ENCODE data around the gene DZIP1. TPM values are rescaled to one million over a fixed set of nuclear protein-coding genes. Genes with fewer than 3 reads are reported as not detected.

DZIP1 gene
- total and polyA plus RNA-seq, 2 of the 13 experiments (the other 11 are each of a cell fraction or from before 2014, with no cell fraction given) = 11.0 to 36.7 TPM

DNA sequence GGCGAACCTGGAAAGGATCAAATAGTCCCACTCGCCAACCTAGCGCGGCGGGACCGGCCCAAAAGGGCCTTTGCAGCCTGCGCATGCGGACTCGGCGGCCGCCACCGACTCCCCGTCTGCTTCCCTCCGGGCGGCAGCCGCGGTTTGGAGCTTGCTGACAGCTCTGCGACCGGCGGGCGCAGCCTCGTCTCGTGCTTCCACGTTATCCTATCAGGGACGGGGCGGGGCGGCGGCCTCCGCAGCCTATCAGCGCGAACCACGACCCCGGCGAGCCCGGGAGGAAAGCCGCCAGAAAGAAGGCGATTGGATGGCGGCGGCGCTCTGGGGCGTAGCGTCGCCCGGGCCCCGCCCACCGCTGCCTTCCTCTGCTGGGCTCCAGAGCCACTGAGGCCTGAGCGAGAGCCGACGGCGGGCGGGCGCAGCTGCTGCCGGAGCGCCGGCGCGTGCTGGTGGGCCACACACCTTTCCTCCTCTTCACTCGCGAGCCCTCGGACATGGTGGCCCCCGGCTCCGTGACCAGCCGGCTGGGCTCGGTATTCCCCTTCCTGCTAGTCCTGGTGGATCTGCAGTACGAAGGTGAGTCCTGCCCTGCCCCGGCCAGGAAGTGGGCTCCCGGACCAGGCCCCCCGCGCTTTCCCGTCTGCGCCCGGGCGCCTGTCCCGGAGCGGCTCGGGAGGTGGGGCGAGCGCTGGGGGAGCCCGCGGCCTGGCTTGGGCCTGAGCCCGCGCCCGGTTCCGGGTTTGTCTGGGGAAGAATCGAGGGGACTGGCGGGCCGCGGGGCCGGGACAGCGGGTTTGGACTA, 32.5 kb upstream of the DZIP1 start, which contains the start of gene DNAJC3 (continued):
- TF ChIP-seq RAD51 (IDR thresholded peaks at IDR 0.05; ENCODE audit: borderline replicate concordance) = no peak
- 0 out of 2 replicates have a peak, but pooled peaks have one; percentile 4 for TF ChIP-seq ZNF644 (CRISPR knock-in tag; IDR thresholded peaks at IDR 0.05; ENCODE audit: low read depth)
- TF ChIP-seq ZSCAN30 (CRISPR knock-in tag; IDR thresholded peaks at IDR 0.05) = 0 out of 2 replicates have a peak, but pooled peaks have one; percentile 28
- peak; percentile 94 for TF ChIP-seq TGIF2 (CRISPR knock-in tag; IDR thresholded peaks at IDR 0.05)
- TF ChIP-seq, protein P1, sequence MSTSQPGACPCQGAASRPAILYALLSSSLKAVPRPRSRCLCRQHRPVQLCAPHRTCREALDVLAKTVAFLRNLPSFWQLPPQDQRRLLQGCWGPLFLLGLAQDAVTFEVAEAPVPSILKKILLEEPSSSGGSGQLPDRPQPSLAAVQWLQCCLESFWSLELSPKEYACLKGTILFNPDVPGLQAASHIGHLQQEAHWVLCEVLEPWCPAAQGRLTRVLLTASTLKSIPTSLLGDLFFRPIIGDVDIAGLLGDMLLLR (CRISPR knock-in tag; IDR thresholded peaks at IDR 0.05) = peak; percentile 81; the same call in 1 of the 2 replicates
- TF ChIP-seq ZBTB14 (CRISPR knock-in tag; IDR thresholded peaks at IDR 0.05) = 0 out of 2 replicates have a peak, but pooled peaks have one; percentile 12
- TF ChIP-seq, protein P2, sequence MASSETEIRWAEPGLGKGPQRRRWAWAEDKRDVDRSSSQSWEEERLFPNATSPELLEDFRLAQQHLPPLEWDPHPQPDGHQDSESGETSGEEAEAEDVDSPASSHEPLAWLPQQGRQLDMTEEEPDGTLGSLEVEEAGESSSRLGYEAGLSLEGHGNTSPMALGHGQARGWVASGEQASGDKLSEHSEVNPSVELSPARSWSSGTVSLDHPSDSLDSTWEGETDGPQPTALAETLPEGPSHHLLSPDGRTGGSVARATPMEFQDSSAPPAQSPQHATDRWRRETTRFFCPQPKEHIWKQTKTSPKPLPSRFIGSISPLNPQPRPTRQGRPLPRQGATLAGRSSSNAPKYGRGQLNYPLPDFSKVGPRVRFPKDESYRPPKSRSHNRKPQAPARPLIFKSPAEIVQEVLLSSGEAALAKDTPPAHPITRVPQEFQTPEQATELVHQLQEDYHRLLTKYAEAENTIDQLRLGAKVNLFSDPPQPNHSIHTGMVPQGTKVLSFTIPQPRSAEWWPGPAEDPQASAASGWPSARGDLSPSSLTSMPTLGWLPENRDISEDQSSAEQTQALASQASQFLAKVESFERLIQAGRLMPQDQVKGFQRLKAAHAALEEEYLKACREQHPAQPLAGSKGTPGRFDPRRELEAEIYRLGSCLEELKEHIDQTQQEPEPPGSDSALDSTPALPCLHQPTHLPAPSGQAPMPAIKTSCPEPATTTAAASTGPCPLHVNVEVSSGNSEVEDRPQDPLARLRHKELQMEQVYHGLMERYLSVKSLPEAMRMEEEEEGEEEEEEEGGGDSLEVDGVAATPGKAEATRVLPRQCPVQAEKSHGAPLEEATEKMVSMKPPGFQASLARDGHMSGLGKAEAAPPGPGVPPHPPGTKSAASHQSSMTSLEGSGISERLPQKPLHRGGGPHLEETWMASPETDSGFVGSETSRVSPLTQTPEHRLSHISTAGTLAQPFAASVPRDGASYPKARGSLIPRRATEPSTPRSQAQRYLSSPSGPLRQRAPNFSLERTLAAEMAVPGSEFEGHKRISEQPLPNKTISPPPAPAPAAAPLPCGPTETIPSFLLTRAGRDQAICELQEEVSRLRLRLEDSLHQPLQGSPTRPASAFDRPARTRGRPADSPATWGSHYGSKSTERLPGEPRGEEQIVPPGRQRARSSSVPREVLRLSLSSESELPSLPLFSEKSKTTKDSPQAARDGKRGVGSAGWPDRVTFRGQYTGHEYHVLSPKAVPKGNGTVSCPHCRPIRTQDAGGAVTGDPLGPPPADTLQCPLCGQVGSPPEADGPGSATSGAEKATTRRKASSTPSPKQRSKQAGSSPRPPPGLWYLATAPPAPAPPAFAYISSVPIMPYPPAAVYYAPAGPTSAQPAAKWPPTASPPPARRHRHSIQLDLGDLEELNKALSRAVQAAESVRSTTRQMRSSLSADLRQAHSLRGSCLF (CRISPR knock-in tag; IDR thresholded peaks at IDR 0.05; ENCODE audit: borderline replicate concordance) = no peak
- TF ChIP-seq PHF21A (CRISPR knock-in tag; IDR thresholded peaks at IDR 0.05) = peak; percentile 83
- no peak for TF ChIP-seq ZNF543 (CRISPR knock-in tag; IDR thresholded peaks at IDR 0.05)
- peak; percentile 54; the same call in 1 of the 2 replicates for TF ChIP-seq ZNF232 (CRISPR knock-in tag; IDR thresholded peaks at IDR 0.05; ENCODE audit: borderline replicate concordance)
- 0 out of 2 replicates have a peak, but pooled peaks have one; percentile 62 for TF ChIP-seq REPIN1 (CRISPR knock-in tag; IDR thresholded peaks at IDR 0.05; ENCODE audit: borderline replicate concordance, low read depth)
- TF ChIP-seq KLF11 (CRISPR knock-in tag; IDR thresholded peaks at IDR 0.05) = peak; percentile 62
- TF ChIP-seq ZNF33A (CRISPR knock-in tag; IDR thresholded peaks at IDR 0.05; ENCODE audit: borderline replicate concordance) = no peak; the same call in 1 of the 2 replicates
- TF ChIP-seq CBX2 (IDR thresholded peaks at IDR 0.05; ENCODE audit: low read depth, low read length) = no peak
- no peak for TF ChIP-seq CBX2 (CRISPR knock-in tag; IDR thresholded peaks at IDR 0.05; ENCODE audit: low read depth)
- TF ChIP-seq ZSCAN22 (CRISPR knock-in tag; IDR thresholded peaks at IDR 0.05) = no peak
- no peak for TF ChIP-seq KDM1A (CRISPR knock-in tag; IDR thresholded peaks at IDR 0.05)
- peak; percentile 81 for TF ChIP-seq KLF6 (CRISPR knock-in tag; IDR thresholded peaks at IDR 0.05)
- TF ChIP-seq ZNF513 (CRISPR knock-in tag; conservative IDR thresholded peaks at IDR 0.05) = no peak
- TF ChIP-seq ZNF24 (IDR thresholded peaks at IDR 0.05) = no peak
- TF ChIP-seq ZBTB42 (CRISPR knock-in tag; IDR thresholded peaks at IDR 0.05) = peak; percentile 87

Data from HepG2 (cell line).